ENCODE measurements around the gene TRPM1.
A peak's percentile ranks its signal among the peaks of the same experiment; 100 is the strongest.

TRPM1 gene

DNA sequence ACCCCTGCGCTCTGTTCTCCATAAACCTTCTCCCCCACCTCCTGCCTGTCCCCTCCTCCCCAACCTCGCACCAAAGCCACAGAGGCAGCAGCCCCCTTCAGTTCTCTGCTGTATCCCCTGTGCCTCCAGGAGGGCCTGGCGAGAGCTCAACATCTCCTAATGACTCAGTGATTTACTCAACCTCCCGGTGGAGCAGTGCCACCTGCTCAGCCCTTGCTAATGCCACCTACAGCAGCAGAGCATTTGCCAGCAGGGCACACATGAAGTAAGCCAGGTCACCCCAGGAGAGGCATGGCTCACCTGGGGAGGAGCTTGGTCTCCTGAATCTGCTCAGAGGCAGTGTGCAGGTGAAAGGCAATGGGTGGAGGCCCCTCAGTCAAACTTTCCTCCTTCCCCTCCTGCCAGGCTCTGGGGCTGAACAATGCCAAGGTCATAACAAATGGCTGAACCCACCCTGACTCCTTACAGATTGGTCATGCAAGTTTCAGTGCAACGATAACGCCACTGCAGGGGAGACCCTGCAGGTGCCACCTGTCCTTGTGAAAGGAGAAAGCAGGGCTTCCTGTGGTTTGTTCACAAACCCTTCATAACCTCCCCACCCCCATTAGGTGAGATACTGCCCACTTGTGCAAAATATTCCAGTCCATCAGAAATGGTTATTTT, 19.8 kb downstream of the TRPM1 start:
- DNase-seq: peak; percentile 14

DNA sequence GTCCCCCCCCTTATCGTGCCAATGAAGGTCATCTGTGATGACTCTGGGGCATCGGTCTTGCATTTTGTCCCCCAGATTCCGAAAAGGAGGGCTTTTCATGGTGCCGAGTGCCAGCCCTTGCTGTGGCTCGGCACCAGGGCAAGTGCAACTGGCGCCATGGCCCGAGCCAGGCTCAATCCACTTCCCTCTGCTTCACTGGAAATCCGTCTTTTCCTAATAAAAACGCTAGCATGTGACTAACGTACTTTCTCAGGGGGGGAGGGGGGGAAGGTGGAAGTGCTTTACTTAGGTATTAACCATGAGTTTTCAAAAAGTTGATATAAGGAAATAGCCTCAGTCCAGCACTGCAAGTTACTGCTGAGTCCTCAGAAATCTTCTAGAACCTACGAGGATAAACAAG, 20.5 kb downstream of the TRPM1 start:
- DNase-seq: no peak

DNA sequence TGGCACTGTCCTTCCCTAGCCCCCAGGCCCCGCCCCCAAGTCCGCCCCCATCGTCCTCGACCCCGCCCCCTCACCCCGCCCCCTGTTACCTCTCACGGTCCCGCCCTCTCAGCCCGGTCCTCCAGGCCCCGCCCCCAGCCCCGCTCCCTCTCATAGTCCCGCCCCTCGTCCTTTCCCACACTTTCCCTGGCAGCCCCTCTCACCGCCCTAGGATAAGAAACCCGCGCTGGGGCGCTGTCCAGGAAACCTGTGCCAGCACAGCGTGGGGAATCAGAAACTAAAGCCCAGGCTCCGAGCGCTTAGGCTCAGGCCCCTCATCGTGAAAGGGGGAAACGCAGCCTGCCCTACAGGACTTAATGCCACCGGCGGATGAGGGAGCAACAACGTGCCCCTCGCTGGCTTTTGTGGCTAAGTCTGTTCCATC, 20.9 kb downstream of the TRPM1 start:
- no peak for DNase-seq

DNA sequence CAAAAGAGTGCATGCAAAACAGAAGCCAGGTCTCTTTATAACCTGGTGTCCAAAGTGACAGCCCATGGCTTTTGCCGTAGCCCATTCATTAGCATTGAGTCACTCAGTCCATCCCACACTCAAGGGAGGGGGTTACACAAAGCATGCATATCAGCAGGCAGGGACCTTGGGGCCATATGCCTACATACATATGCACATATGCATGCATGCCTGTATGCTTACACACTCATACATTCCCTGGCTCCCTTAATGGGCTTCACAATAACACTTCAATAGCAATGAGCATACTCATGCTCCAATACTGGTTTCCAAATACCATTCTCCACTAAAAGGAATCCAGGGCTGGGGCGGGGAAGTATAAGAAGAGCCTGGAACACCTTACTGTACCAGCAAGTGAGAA, 22.0 kb downstream of the TRPM1 start:
- DNase-seq: no peak

DNA sequence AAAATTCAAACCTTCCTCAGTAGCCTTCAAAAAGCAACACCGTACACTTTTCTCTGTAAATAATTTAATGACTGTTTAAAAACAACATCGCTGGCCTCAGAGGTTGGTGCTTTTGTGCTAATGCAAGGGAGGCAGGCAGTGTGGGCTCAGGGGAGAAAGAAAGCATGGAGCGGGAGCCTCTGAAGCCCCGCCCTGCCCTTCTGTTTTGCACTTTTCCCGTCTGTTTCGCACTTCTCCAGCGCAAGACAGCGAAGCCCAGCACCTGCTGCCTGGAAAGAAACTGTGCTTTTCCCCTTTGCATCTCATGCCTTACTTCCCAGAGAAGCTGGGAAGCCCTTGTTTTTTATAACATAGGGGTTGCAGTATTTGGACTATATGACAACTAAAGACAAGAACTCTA, 23.1 kb downstream of the TRPM1 start:
- DNase-seq: no peak

DNA sequence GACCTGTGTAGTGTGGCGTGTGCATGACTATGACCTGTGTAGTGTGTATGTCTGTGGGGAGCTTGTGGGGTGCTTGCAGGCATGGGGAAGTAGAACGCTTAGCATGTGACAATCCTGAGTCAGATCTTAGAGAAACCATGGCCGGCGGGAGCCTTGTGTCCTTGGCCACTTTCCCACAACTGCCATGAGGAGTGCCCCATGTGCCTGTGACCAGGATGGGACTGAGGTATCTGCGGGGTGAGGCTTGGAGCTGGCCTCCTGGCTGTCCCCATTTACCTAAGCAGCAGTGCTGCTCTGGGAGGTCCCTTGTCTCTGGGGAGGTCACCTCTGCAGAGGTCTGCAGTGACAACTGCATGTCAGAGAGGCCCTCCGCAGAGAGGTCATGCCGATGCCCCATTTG, 23.6 kb downstream of the TRPM1 start:
- no peak for DNase-seq

DNA sequence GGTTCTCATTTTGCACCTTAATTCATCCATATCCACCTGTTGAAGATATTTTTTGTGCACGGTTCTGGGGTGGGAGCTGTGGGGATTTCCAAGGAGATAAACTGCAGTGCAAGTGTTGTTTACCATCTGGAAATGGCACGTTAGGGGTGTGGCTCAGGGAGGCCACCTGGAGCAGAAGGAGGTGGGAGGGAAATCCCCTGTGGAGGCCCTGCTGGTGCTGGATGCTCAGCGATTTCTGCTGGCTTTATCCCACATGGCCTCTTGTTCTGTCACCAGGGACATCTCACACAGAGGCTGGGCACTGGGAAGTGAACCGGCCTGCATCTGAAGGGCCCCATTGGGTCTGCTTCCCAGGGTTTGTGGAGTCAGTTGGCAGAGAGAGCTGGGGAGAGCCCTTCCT, 24.3 kb downstream of the TRPM1 start:
- DNase-seq: no peak

DNA sequence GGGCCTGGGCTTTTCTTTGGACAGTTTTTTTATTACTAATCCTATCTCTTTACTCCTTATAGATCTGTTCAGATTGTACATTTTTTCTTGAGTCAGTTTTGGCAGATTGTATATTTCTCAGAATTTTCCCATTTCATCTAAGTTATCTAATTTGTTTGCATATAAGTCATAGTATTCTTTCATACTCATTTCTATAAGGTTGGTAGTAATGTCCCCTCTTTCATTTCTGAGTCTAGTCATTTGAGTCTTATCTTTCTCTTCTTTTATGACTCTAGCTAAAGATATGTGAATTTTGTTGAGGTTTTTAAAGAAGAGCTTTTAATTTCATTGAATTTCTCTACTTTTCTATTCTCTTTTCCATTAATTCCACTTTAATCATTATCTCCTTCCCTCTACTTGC, 27.2 kb downstream of the TRPM1 start:
- no peak for DNase-seq

DNA sequence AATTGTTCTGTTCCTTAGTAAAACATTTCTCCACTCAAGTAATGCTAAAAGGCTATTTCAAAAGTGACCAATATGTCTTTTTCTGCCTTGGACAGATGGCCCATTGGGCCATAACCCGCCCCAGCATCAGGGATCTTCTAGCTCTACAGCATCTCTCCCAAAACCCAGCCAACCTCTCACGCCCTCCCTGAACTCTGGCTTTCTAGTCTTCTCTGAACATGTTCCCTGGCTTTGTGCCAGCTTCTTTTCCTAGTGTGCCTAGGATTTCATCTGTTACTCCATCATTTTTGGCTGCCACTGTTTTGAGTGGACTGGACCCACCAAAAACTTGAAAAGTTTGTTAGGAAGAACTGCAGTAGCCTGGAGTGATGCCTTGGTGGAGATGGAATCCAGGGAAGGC, 30.7 kb downstream of the TRPM1 start:
- no peak for DNase-seq

DNA sequence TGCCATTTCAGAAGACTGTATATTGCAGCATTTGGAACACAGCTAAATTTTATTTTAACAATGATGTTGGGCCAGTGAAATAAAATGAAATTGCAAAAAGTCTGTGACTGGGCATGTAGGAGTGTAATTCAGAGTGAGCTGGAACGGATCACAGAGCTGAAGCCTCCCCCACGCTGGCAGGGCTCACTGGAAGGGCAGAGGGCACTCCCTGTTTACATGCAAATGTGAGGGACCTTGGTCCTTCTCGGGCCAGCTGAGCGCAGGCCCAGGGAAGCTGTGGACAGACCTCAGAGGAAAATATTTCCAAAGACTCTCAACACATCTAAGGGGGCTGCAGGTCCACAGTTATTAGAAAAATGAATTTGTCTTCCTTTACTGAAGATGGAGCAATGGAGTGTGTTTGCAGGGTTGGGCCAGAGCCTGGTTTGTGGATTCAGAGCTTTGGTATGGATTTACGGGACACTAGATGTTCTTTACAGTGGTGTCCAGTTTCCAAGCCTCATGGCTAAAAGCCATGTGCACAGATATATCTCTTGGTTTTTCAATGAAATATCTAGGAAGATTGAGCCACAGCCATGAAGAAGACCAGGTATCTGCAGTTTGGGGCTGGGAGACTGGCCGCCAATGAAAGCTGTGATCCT, 32.0 kb downstream of the TRPM1 start:
- DNase-seq: no peak

DNA sequence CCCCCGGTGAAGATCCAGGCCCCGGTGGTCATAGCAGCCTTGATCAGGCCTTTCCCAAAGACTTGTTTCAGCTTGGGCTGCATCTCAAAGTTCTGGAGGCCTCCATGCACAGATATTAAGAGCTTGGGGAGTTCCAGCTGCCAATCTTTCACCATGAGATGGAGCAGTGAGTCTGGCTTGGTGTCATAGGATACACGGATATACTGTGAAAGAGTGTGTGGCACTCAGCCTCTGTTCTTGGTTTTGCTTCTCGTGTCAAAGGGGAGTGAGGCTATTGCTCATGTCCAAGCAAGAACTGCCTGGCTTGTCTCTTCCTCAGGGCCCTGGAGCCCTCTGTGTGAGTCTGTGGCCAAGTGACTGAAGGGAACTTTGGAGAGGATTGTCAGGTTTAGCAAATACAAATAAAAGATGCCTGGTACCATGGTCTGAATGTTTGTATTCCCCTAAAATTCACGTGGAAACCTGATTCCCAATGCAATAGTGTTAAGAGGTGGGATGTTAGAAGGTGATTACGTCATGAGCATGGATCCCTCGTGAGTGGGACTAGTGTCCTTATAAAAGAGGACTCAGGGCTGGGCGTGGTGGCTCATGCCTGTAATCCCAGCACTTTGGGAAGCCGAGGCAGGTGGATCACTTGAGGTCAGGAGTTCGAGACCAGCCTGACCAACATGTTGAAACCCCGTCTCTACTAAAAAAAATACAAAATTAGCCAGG, 33.5 kb downstream of the TRPM1 start:
- DNase-seq: no peak

DNA sequence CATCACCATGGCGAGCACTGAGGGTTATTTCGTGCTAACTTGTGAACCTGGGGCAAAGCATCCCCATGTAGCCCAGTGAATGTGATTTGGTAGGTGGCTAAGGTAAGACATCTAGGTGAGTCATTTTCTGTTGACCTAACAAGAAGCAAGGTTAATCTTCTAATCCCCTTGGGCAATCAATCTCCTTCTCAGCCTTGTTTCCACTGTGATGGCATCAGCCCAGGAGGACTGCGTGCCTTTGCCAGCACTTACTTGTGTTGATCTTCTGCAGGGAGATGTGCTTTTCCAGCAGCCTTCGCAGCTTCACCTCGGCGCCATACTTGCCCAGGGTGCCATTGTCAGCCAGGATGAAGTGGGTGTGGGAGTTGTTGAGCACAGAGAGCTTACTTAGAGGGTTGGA, 35.7 kb downstream of the TRPM1 start:
- no peak for DNase-seq

DNA sequence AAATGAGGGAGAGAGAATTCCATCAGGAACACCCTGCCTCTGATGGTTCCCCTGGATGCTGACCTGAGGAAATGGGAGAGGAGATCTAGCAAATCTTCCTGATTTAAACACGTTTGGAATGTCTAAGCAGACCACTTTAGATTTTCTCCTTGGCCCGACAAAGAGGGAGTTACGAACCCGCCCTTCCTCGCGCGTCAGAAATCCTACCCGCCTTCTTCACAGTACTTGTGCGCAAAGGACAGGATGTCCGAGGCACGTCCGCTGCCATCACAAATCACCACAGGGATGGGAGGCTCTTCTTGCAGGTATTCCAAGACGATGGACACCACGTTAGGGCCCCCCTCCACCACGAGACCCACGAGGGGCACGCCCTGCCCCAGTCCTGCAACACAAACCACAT, 38.6 kb downstream of the TRPM1 start:
- no peak for DNase-seq

DNA sequence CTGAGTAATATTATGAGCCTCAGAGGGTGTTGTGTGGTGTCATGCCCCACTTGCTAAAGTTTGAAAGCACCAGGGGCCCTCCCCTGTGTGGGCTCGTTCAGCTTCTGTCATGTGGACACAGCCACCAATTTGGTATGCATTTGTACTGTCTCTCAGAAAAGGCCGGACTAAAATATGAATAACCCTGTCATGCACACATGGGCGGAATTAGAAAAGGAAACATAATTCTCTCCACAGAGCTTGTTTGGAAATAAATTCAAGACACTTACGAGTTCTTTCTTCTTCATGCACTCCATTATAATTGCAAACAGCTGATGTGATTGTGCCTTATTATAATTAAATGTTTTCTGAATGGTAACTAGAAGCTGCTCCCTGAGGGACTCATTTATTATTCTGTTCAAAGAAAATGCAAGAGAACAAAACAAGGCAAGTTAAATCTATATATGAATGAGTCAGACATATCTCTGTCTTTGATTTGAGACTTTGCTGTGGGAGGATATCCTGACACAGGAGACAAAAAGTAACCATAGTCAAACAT, 39.1 kb downstream of the TRPM1 start:
- no peak for DNase-seq

DNA sequence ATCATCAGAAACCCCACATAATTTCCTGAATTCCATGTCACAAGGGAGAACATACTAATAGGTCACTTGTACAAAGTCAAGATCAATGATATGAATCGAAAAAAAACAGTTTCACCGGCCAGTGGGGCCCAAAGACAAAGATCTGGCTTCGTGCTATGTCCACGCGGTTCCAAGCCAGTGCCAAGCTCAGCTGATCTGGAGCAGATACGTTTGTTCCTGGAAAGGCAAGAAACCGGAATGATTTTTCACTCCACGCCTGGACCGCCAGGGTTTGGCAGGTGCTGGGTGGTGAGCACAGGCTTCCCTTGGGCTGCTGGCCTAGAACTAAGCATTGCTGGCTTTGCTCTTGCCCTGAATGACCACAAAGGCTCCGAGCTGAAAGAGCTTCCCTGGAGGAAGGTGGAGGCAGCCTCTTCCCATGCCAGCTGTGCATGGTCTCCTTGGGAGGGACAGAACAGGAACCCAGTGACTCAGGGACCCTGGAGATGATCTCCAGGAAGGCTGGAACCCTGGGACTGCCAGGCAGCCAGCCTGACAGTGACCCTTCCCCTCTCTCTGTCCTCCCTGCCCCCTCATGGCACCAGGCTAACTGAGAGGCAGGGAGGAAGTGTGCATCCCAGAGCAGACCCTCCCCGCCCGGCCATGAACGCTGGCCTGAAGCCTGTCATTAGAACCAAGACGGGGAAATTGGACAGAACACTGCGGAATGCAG, 40.9 kb downstream of the TRPM1 start:
- DNase-seq: no peak

DNA sequence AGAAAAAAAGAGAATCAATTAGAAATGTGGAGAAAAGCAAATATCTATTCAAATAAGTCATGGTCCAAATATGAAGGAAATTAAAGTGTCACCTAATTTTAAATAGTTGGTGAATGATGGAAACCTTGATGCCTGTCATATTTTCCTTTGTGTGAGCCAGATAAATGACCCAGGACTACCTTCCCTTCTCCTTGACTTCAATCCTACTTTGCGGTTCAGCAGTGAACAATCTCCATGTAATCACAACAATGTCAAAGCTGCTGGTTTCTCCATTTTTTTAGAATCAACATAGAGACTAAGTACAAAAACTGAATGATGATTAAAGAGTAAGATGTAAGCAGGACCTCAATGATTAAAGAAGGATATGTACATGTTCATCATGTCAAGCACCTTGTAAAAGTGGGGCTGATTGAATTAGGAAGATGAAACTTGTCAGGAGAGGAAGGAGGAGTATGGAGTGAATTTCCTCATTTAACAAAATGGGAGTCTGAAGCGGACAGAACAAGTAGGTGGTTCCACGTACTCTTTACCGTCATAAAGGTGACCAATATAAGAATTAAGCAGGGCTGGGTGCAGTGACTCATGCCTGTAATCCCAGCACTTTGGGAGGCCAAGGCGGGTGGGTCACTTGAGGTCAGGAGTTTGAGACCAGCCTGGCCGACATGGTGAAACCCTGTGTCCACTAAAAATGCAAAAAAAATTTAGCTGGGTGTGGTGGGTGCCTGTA, 43.1 kb downstream of the TRPM1 start:
- DNase-seq: no peak

DNA sequence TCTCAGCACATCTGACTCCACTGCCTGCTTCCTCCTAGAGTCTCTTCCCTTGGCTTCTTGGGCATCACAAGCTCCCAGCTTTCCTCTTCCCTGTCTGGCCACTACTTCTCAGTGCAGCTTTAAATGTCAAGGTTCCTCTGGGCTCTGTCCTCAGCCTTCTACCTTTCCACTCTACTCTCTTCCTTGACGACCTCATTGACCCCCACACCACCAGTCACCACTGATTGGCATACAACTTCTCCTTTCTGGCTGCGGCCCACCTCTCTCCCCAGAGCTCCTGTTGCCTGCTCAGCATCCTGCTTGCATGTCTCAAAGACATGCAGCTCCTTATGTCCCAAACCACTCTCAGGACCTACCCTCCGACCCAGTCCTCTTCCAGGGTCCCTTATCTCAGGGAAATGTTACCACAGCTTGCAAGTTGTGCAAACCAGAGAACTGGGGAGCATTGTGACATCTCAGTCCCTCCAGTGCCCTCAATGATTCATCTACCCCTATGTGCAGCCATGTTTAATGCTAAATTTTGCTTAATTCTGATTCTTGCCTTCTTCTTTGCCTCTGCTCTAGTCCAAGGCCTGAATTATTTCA, 49.9 kb downstream of the TRPM1 start:
- no peak for DNase-seq

DNA sequence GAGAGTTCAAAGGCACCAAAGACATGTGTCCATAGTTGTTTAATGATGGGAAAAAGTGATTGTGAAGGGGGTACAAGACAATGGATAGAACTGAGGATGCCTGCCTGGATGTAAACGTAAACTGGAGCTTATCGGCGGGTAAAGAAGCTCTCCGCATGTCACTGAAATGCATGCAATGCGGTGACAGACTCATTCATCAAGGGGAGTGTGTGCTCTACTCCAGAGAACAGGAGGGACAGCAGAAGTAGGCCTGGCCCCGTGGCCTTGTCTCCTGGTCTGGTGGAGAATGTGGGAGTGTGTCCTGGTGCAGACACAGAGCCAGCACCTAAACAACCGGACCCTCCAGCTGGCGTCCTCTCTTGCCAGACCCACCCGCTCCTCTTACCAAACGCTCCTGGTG, 50.6 kb downstream of the TRPM1 start:
- no peak for DNase-seq

DNA sequence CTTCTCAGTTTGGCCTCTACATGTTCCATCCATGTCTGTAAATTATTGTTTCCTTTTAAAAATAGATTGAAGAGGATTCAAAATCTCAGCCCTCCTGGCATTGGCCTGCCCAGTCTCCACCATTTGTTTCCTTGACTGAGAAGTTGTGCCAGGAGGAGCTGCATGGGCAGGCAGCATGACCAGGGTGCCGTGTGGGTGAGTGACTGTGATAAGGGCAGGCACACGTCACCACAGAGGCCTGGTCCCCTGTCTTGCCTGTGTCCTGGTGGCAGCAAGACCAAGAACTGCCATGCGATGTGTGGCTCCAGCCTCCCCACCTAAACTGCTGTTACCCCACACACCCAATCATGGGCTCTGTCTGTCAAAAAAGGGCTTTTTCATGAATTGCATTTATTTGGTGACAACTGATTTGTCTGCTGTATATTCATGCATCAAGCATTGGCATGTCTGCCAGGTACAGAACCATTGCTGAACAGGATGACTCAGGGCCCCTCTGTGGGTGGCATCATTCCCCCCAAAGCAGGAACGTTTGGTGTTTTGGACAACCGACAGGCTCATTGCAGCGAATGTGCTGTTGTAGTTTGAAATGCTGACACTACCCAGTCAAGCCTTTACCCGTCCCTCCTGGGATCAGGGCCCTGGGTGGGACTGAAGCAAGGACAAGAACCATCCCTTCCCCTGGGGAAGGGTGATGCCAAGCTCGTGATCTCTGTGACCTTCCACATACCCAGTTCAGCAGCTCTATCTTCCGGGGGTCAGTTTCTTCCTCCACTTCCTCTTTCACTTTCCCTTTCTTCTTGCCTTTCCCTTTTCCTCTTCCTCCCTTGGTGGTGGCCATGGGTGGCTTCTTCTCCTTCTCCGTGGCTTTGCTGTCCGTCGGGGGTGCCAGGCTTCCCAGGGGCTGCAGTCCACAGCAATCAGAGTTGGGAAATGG, 51.6 kb downstream of the TRPM1 start:
- no peak for DNase-seq

DNA sequence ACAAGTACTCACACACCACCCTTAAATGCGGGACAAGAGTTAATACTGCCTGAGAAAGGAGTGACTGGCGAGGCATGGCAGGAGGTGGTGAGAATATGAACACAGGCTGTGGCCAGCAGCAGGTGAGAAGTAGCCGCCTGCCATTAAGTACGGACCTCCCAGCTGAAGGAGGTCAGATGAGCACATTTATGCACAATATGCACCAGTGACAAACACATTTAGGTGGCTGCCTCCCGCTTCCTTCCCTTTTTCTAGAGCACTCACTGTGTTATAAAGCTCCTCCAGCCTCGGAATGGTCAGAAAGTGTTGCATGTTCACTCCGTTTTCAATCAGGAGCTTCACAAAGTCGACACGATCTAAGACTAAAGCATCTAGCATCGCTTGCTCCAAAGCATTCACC, 52.4 kb downstream of the TRPM1 start:
- DNase-seq: no peak

DNA sequence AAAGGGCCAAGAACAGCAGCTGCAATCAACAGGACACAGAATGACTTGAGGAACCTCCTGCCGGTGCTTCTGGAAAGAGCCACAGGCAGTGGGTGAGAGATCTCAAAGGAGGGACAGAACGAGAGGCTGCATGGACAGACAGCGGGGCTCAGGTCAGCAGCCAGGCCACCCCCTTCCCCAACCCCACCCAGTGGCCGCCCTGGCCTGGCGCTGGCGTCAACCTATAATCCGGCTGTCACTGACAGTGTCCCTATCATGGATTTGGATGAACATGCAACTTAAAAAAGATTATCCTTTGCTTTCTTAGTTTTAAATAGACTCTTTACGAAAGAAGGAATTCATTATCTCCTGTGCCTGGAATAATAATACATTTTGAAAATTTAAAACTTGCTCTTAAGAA, 54.1 kb downstream of the TRPM1 start:
- no peak for DNase-seq

Data from NCI-H2107 (cell line).